GM12878 (cell line): Measurements from ENCODE around the gene CASP8. TPM values are rescaled to one million over a fixed set of nuclear protein-coding genes. Genes with fewer than 3 reads are reported as not detected.

Source experiments
- ATAC-seq: fragments of 200-7000 bp; cut with Tn5 transposase; 3 replicates; pipeline ENCODE4 v1.9.1; 2020; ENCODE audit warnings: mild to moderate bottlenecking, moderate library complexity
- BruUV-seq: library from RNA; stranded (reverse); fragments of 400-500 nt; replicated peaks from 2 replicates; lab custom pipeline; 2021; lab: Mats Ljungman, UMichigan
- CTCF ChIA-PET: fragments of 300-600 bp; sonication (Branson Sonifier 250); formaldehyde crosslinking; extraction: SDS; loops from one replicate; lab custom pipeline; 2021; ENCODE audit warnings: inconsistent platforms; lab: Yijun Ruan, JAX
- POLR2A ChIA-PET: fragments of 350-600 bp; formaldehyde crosslinking; extraction: SDS; loops from one replicate; lab custom pipeline; 2021; ENCODE audit warnings: inconsistent platforms; lab: Charles Lee
- RAD21 ChIA-PET: fragments of 300-600 bp; sonication (Branson Sonifier 250); formaldehyde crosslinking; loops from one replicate; lab custom pipeline; 2023; ENCODE audit warnings: antibody characterized with exemption; ENCODE audit not compliant: unreplicated experiment; lab: Charles Lee
- SMC1A ChIA-PET: fragments of 300-600 bp; sonication (Branson Sonifier 250); formaldehyde crosslinking; loops from one replicate; lab custom pipeline; 2023; ENCODE audit not compliant: unreplicated experiment, uncharacterized antibody; lab: Charles Lee
- DNase-seq: peaks from one replicate; pipeline ENCODE4 v3.0.0-alpha.2; 2011; ENCODE audit warnings: low read depth, low spot score
- FAIRE-seq: peaks from 3 replicates; lab custom pipeline; 2011; peaks lifted over from hg19 to GRCh38; lab: Jason Lieb, UNC
- H2AFZ ChIP-seq: 2 replicates; pipeline ENCODE4 v1.6.0; 2011; ENCODE audit warnings: low read depth, low read length, control low read depth; ENCODE audit not compliant: control insufficient read depth
- H3K27ac ChIP-seq: 2 replicates; pipeline ENCODE4 v1.5.1; 2011; ENCODE audit warnings: control low read depth; ENCODE audit not compliant: control insufficient read depth, insufficient read depth
- H3K27me3 ChIP-seq, 2 experiments: replicated peaks in 1 of 2; 2 replicates each; pipeline versions ENCODE4 v1.6.0 to v1.6.1; 2011; ENCODE audit warnings: low read length in 1 of 2; ENCODE audit not compliant: control insufficient read depth in 2 of 2, insufficient read depth in 2 of 2
- H3K36me3 ChIP-seq, 2 experiments: 2 replicates each; pipeline ENCODE4 v1.5.1; 2011; ENCODE audit warnings: low read length in 1 of 2; ENCODE audit not compliant: control insufficient read depth in 2 of 2, insufficient read depth in 2 of 2
- H3K4me1 ChIP-seq: 2 replicates; pipeline ENCODE4 v1.6.1; 2011; ENCODE audit warnings: mild to moderate bottlenecking, low read length, moderate library complexity, mixed read lengths; ENCODE audit not compliant: control insufficient read depth, insufficient read depth
- H3K4me2 ChIP-seq: 2 replicates; pipeline ENCODE4 v1.6.0; 2011; ENCODE audit warnings: control low read depth; ENCODE audit not compliant: control insufficient read depth, insufficient read depth
- H3K4me3 ChIP-seq: fragments of 200-600 bp; sonication (generic); 2 replicates; pipeline ENCODE4 v1.5.1; 2016
- H3K79me2 ChIP-seq: 2 replicates; pipeline ENCODE4 v1.6.0; 2011; ENCODE audit warnings: low read length; ENCODE audit not compliant: control insufficient read depth, insufficient read depth
- H3K9ac ChIP-seq: 2 replicates; pipeline ENCODE4 v1.8.0; 2011; ENCODE audit warnings: low read length, control low read depth, mixed read lengths; ENCODE audit not compliant: control insufficient read depth, insufficient read depth
- H3K9me3 ChIP-seq: replicated peaks from 3 replicates; pipeline ENCODE4 v1.5.1; 2011; ENCODE audit warnings: mild to moderate bottlenecking, low read length; ENCODE audit not compliant: control insufficient read depth, insufficient read depth
- H4K20me1 ChIP-seq: 2 replicates; pipeline ENCODE4 v1.6.0; 2011; ENCODE audit not compliant: control insufficient read depth, insufficient read depth
- BCL3 ChIP-seq: IDR thresholded peaks from 2 replicates; pipeline ENCODE4 v1.6.1; 2011; ENCODE audit warnings: borderline replicate concordance, low read depth, mild to moderate bottlenecking, moderate library complexity, low read length; ENCODE audit not compliant: insufficient read depth, poor library complexity, severe bottlenecking
- BHLHE40 ChIP-seq, 2 experiments: fragments of 450-650 bp in 1 of 2; IDR thresholded peaks; 2 replicates each; pipeline ENCODE4 v1.6.1; 2011 to 2017; ENCODE audit warnings: low read depth in 2 of 2, borderline replicate concordance in 1 of 2, improper control_type of control experiment in 1 of 2, low read length in 1 of 2, mild to moderate bottlenecking in 1 of 2
- CREB1 ChIP-seq: IDR thresholded peaks from 2 replicates; pipeline ENCODE4 v1.6.1; 2012; ENCODE audit warnings: low read depth, mild to moderate bottlenecking, inconsistent platforms
- EED ChIP-seq: sonication (generic); IDR thresholded peaks from 2 replicates; pipeline ENCODE4 v1.6.1; 2016; ENCODE audit warnings: antibody characterized with exemption, low read depth
- ESRRA ChIP-seq: IDR thresholded peaks from 2 replicates; pipeline ENCODE4 v1.6.1; 2012; ENCODE audit warnings: mild to moderate bottlenecking, low read length, improper control_type of control experiment
- JUNB ChIP-seq: IDR thresholded peaks from 2 replicates; pipeline ENCODE4 v1.6.1; 2016; ENCODE audit warnings: antibody characterized with exemption, mild to moderate bottlenecking
- NR2F1 ChIP-seq: fragments of 450-650 bp; conservative IDR thresholded peaks from 2 replicates; pipeline ENCODE4 v1.6.1; 2017; ENCODE audit warnings: mild to moderate bottlenecking
- POLR2AphosphoS5 ChIP-seq: IDR thresholded peaks from 2 replicates; pipeline ENCODE4 v1.6.1; 2011; ENCODE audit warnings: mild to moderate bottlenecking, low read length, inconsistent platforms
- RAD21 ChIP-seq: IDR thresholded peaks from 2 replicates; pipeline ENCODE4 v1.6.1; 2011; ENCODE audit warnings: mild to moderate bottlenecking, low read depth, low read length, moderate library complexity; ENCODE audit not compliant: insufficient read depth
- RBBP5 ChIP-seq: fragments of 200-600 bp; sonication (generic); conservative IDR thresholded peaks from 2 replicates; pipeline ENCODE4 v1.6.1; 2016
- RUNX3 ChIP-seq: IDR thresholded peaks from 2 replicates; pipeline ENCODE4 v1.6.1; 2012; ENCODE audit warnings: low read length, inconsistent platforms
- SMARCA5 ChIP-seq: fragments of 450-650 bp; IDR thresholded peaks from 2 replicates; pipeline ENCODE4 v1.6.1; 2017; ENCODE audit warnings: mild to moderate bottlenecking
- SMC3 ChIP-seq: IDR thresholded peaks from 2 replicates; pipeline ENCODE4 v1.6.1; 2011; ENCODE audit warnings: low read length, improper control_type of control experiment, borderline replicate concordance
- STAT1 ChIP-seq: fragments of 450-650 bp; conservative IDR thresholded peaks from 2 replicates; pipeline ENCODE4 v1.6.1; 2014; ENCODE audit warnings: antibody characterized with exemption, mild to moderate bottlenecking
- YBX1 ChIP-seq: fragments of 450-650 bp; IDR thresholded peaks from 2 replicates; pipeline ENCODE4 v1.6.1; 2016; ENCODE audit warnings: antibody characterized with exemption
- YY1 ChIP-seq: IDR thresholded peaks from 2 replicates; pipeline ENCODE4 v1.6.1; 2011; ENCODE audit warnings: low read depth, mild to moderate bottlenecking, low read length
- ZNF207 ChIP-seq: fragments of 450-650 bp; IDR thresholded peaks from 2 replicates; pipeline ENCODE4 v1.6.1; 2014; ENCODE audit warnings: antibody characterized with exemption, mild to moderate bottlenecking, borderline replicate concordance
- ZNF384 ChIP-seq: IDR thresholded peaks from 2 replicates; pipeline ENCODE4 v1.6.1; 2012; ENCODE audit warnings: low read depth, mild to moderate bottlenecking, low read length, improper control_type of control experiment, borderline replicate concordance
- WGBS: methylation state at CpG from one replicate; pipeline ENCODE4 v1.1.6; 2016; ENCODE audit warnings: low lambda C conversion rate; ENCODE audit not compliant: insufficient replicate concordance, insufficient coverage; ENCODE audit errors: missing lambda C conversion rate; 5-methylcytosine and 5-hydroxymethylcytosine counted together
- in situ Hi-C: fragments of 300-500 bp; cut with MboI; formaldehyde crosslinking; loops from 9 replicates; pipeline ENCODE4 v1.14.3; 2018; ENCODE audit warnings: mixed read lengths
- intact Hi-C: fragments of 100-400 bp; cut with micrococcal nuclease; formaldehyde crosslinking; loops from one replicate; pipeline ENCODE4 v1.14.2; 2022; ENCODE audit not compliant: unreplicated experiment
- polyA plus RNA-seq, 11 experiments: library from polyadenylated mRNA; depleted of rRNA in 4 of 11; unstranded in 6 of 11; stranded (reverse) in 5 of 11; fragments of >200 nt; fragmentation: Nextera tagmentation in 4 of 11; fragmentation: Illumina TruSeq in 1 of 11; extraction: Ambion mirVana in 4 of 11; extraction: Trizol in 1 of 11; gene quantifications; 1 replicate in 1 of 11; 2 replicates in 10 of 11; pipeline versions ENCODE4 v1.2.1 to v1.2.3, GENCODE V29; 2011 to 2016; ENCODE audit warnings: inconsistent platforms in 2 of 11, missing spikeins in 2 of 11, low read depth in 1 of 11
- total RNA-seq, 4 experiments: library from RNA; depleted of rRNA in 3 of 4; stranded (reverse); fragments of >200 nt in 3 of 4; fragmentation: Illumina TruSeq in 1 of 4; extraction: Trizol in 1 of 4; gene quantifications; 2 replicates each; pipeline versions ENCODE4 v1.2.1 to v1.2.3, GENCODE V29; 2013 to 2021
- TF ChIP-seq, protein P1 (sequence below): fragments of 450-650 bp; IDR thresholded peaks from 2 replicates; pipeline ENCODE4 v1.6.1; 2018; ENCODE audit warnings: mild to moderate bottlenecking, low read depth, moderate library complexity; ENCODE audit not compliant: partially characterized antibody

CASP8 gene
- total and polyA plus RNA-seq, 10 of the 15 experiments (the other 5 are each of a cell fraction or from before 2014, with no cell fraction given) = 18.6 to 54.1 (median 39.9) TPM

DNA sequence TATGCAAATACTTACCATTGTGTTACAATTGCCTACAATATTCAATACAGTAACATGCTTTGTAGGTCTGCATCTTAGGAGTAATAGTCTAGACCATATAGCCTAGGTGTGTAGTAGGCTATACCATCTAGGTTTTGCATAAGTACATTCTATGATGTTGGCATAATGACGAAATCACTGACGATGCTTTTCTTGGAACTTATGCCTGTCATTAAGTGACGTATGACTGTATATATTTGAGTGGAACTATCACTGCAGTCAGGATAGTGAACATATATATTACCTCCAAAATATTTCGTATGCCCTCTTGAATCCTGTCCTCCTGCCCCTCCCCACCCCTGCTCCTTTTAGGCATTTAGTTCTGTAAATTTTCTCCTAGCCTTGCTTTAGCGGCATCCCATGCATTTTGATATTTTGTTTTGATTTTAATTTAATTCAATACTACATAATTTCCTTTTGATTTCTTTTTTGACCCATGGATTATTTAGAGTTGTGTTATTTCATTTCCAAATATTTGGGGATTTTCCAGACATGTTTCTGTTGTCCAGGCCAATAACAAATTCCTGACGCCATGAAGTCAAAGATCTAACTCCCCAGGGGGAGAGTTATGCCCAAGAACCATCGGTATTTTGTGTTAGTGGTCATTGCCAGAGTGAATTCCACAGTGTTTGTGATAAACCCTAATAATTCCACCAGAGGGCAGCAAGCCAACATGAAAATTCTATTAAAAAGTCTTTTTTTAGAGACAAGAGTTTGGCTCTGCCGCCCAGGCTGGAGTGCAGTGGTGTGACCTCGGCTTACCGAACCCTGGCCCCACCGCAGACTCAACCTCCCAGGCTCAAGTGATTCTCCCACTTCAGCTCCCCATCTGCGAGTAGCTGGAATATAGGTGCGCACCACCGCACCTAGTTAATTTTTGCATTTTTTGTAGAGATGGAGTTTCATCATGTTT lies 24.2 kb upstream of the CASP8 start:
- no peak for DNase-seq
- FAIRE-seq = no peak
- Histone ChIP-seq H3K4me1 (peaks cover 10% of the 10 kb centered on the region), H3K9me3 (no peaks in the 10 kb centered on the region; the same call in 2 of the 3 replicates), H3K36me3 (peaks cover 5 to 13% of the 10 kb centered on the region in 2 experiments), H3K9ac (no peak overlapping the region), H3K27me3 (no peaks in the 10 kb centered on the region), H3K4me2 (peak overlapping the region; percentile 74), H3K79me2 (peaks cover 35% of the 10 kb centered on the region), H3K27ac (no peak overlapping the region), H4K20me1 (no peaks in the 10 kb centered on the region), H2AFZ (no peak overlapping the region), H3K4me3 (peak overlapping the region; percentile 96)
- ChIA-PET RAD21 (interaction anchor here (0.6 to 4.6 kb wide), 14 partner anchors 12 to 215 kb away, joined by 3 to 79 read pairs (median 8); partner anchors contain the start of genes CASP8, FLACC1, STRADB and TRAK2), CTCF (interaction anchor here (0.5 to 4.6 kb wide), 29 partner anchors 9 to 624 kb away, joined by 3 to 390 read pairs (median 6); partner anchors contain the start of genes CASP10, CASP8, STRADB and TRAK2), SMC1A (interaction anchor here (0.5 to 4.6 kb wide), 27 partner anchors 10 to 625 kb away, joined by 3 to 285 read pairs (median 4); partner anchors contain the start of genes CASP10, CASP8, FLACC1 and STRADB), POLR2A (interaction anchor here (0.7 to 1.1 kb wide), 4 partner anchors 43 to 444 kb away, joined by 3 read pairs; no protein-coding TSS in a partner anchor)
- 32% methylated on average over 14 of the region's 14 CpGs for WGBS
- in situ Hi-C loops (no loop called here), intact Hi-C loops (loop anchor here (1.0 to 10.0 kb wide), 6 partner anchors 22 to 939 kb away; partner anchors contain the start of genes ALS2 and TMEM237)
- peak; percentile 45 for ATAC-seq
- TSS peak; percentile 1 for BruUV-seq
- peak; percentile 35; the same call in 1 of the 2 replicates for TF ChIP-seq EED
- TF ChIP-seq BHLHE40 (IDR thresholded peaks at IDR 0.05; ENCODE audit: borderline replicate concordance in 1 of 2, low read depth in 2 of 2, low read length in 1 of 2) = 0 out of 4 replicates have a peak, but pooled peaks of 1 of the 2 experiments have one; percentile 13
- TF ChIP-seq SMC3 = peak; percentile 86
- TF ChIP-seq CREB1 = peak; percentile 61
- peak; percentile 54; the same call in 1 of the 2 replicates for TF ChIP-seq STAT1
- no peak for TF ChIP-seq YBX1
- TF ChIP-seq NR2F1 = 0 out of 2 replicates have a peak, but pooled peaks have one; percentile 33
- TF ChIP-seq BCL3 = no peak
- TF ChIP-seq, protein P1, sequence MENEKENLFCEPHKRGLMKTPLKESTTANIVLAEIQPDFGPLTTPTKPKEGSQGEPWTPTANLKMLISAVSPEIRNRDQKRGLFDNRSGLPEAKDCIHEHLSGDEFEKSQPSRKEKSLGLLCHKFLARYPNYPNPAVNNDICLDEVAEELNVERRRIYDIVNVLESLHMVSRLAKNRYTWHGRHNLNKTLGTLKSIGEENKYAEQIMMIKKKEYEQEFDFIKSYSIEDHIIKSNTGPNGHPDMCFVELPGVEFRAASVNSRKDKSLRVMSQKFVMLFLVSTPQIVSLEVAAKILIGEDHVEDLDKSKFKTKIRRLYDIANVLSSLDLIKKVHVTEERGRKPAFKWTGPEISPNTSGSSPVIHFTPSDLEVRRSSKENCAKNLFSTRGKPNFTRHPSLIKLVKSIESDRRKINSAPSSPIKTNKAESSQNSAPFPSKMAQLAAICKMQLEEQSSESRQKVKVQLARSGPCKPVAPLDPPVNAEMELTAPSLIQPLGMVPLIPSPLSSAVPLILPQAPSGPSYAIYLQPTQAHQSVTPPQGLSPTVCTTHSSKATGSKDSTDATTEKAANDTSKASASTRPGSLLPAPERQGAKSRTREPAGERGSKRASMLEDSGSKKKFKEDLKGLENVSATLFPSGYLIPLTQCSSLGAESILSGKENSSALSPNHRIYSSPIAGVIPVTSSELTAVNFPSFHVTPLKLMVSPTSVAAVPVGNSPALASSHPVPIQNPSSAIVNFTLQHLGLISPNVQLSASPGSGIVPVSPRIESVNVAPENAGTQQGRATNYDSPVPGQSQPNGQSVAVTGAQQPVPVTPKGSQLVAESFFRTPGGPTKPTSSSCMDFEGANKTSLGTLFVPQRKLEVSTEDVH = no peak
- TF ChIP-seq RUNX3 = peak; percentile 35
- no peak for TF ChIP-seq RBBP5
- no peak for TF ChIP-seq POLR2AphosphoS5
- no peak for TF ChIP-seq JUNB
- TF ChIP-seq SMARCA5 = 0 out of 2 replicates have a peak, but pooled peaks have one; percentile 17
- peak; percentile 85 for TF ChIP-seq RAD21
- TF ChIP-seq ZNF384 = 0 out of 2 replicates have a peak, but pooled peaks have one; percentile 30
- TF ChIP-seq YY1 = peak; percentile 60; the same call in 1 of the 2 replicates
- peak; percentile 18; the same call in 1 of the 2 replicates for TF ChIP-seq ESRRA
- TF ChIP-seq ZNF207 = 0 out of 2 replicates have a peak, but pooled peaks have one; percentile 55
